Neural cell (in vitro differentiated cells): ENCODE data around the gene EIF2B1.

Source experiments
- EZH2 ChIP-seq: fragments of 200-600, 300-800 bp; shearing (Covaris generic), sonication (generic); IDR thresholded peaks from 2 replicates; pipeline ENCODE4 v1.6.1; 2014; ENCODE audit warnings: antibody characterized with exemption, low read length, borderline replicate concordance, mild to moderate bottlenecking; ENCODE audit not compliant: insufficient read depth, poor library complexity, severe bottlenecking
- MXI1 ChIP-seq: fragments of 450-650 bp; conservative IDR thresholded peaks from 2 replicates; pipeline ENCODE4 v1.6.1; 2014; ENCODE audit warnings: antibody characterized with exemption, mild to moderate bottlenecking; ENCODE audit not compliant: poor library complexity, severe bottlenecking
- POLR2AphosphoS5 ChIP-seq: IDR thresholded peaks from 2 replicates; pipeline ENCODE4 v1.6.1; 2012
- TF ChIP-seq, protein P1 (sequence below): fragments of 450-650 bp; IDR thresholded peaks from 2 replicates; pipeline ENCODE4 v1.5.1; 2014; ENCODE audit warnings: antibody characterized with exemption, mild to moderate bottlenecking, moderate library complexity; ENCODE audit not compliant: poor library complexity, severe bottlenecking

GRCh38 chr12:123578243-123578642, 55.2 kb downstream of the EIF2B1 start:
- TF ChIP-seq, protein P1, sequence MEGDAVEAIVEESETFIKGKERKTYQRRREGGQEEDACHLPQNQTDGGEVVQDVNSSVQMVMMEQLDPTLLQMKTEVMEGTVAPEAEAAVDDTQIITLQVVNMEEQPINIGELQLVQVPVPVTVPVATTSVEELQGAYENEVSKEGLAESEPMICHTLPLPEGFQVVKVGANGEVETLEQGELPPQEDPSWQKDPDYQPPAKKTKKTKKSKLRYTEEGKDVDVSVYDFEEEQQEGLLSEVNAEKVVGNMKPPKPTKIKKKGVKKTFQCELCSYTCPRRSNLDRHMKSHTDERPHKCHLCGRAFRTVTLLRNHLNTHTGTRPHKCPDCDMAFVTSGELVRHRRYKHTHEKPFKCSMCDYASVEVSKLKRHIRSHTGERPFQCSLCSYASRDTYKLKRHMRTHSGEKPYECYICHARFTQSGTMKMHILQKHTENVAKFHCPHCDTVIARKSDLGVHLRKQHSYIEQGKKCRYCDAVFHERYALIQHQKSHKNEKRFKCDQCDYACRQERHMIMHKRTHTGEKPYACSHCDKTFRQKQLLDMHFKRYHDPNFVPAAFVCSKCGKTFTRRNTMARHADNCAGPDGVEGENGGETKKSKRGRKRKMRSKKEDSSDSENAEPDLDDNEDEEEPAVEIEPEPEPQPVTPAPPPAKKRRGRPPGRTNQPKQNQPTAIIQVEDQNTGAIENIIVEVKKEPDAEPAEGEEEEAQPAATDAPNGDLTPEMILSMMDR: no peak
- TF ChIP-seq POLR2AphosphoS5 (no peak), EZH2 (no peak), MXI1 (no peak)
